ENCODE data around the gene MYO1H. TPM values are rescaled to one million over a fixed set of nuclear protein-coding genes. Genes with fewer than 3 reads are reported as not detected.

MYO1H gene
- total RNA-seq, 1 experiment from 2014 or later: 0.26 TPM

DNA sequence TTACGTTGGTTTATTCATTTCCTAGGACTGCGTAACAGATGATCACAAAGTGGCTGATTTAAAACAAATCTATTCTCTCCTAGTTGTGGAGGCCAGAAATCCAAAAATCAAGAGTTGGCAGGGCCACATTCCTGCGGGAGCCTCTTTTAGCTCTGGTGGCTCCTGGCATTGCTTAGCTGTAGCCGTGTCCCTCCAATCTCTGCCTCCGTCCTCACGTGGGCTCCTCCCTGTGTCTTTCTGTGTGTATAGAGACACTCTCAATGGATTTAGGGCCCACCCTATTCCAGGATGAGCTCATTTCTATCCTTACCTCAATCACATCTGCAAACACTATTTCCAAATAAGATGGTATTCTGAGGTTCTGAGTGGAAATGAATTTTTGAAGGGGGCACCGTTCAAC is 86.9 kb downstream of the MYO1H start:
- Mint-ChIP-seq H3K36me3 (ENCODE audit: insufficient read depth in 1 of 3, low read depth in 3 of 3) (no peaks in the 10 kb centered on the region), H3K4me1 (peaks cover 39 to 46% of the 10 kb centered on the region in 2 experiments), H3K4me3 (no peak overlapping the region), H3K27me3 (ENCODE audit: low read depth) (no peaks in the 10 kb centered on the region; the same call in none of the 2 replicates), H3K9me3 (no peaks in the 10 kb centered on the region; a peak in 1 of 5 replicates), H3K27ac (peak overlapping the region in 2 of 3 experiments; percentile 77 to 82; a peak in 4 of 7 replicates)
- Histone ChIP-seq H3K4me1 (ENCODE audit: insufficient read depth, low read length) (peaks cover 7% of the 10 kb centered on the region; the same call in 1 of the 2 replicates), H3K4me2 (ENCODE audit: insufficient read depth, insufficient read length, low read length) (no peak overlapping the region), H4K5ac (ENCODE audit: insufficient read length, low read depth, low read length) (no peak overlapping the region), H3K14ac (ENCODE audit: insufficient read depth, low read length) (no peak overlapping the region), H2AK5ac (ENCODE audit: insufficient read length, low read length) (no peak overlapping the region), H3K79me1 (ENCODE audit: insufficient read depth, low read depth, low read length, poor library complexity, severe bottlenecking) (no peaks in the 10 kb centered on the region), H3K23ac (ENCODE audit: insufficient read length, low read depth, low read length) (no peak overlapping the region), H2BK20ac (ENCODE audit: low read depth, low read length, poor library complexity, severe bottlenecking) (no peak overlapping the region), H3K56ac (ENCODE audit: insufficient read length, low read depth, low read length) (no peak overlapping the region), H4K91ac (ENCODE audit: insufficient read length, low read depth, low read length) (no peak overlapping the region), H4K20me1 (ENCODE audit: control insufficient read depth, insufficient read depth, insufficient read length) (no peaks in the 10 kb centered on the region), H2BK12ac (ENCODE audit: insufficient read length, low read depth, low read length) (no peak overlapping the region), H3K27ac (ENCODE audit: insufficient read length, low read depth, low read length) (no peak overlapping the region), H3K23me2 (ENCODE audit: insufficient read length, low read depth, low read length, poor library complexity, severe bottlenecking) (no peaks in the 10 kb centered on the region), H2BK15ac (ENCODE audit: low read depth, low read length) (no peak overlapping the region), H3K18ac (ENCODE audit: insufficient read length, low read depth, low read length) (no peak overlapping the region), H3K27me3 (ENCODE audit: insufficient read depth, low read length) (no peaks in the 10 kb centered on the region), H3K9ac (ENCODE audit: extremely low read depth, insufficient read length, low read length) (no peak overlapping the region), H2BK120ac (ENCODE audit: low read depth, low read length, poor library complexity, severe bottlenecking) (no peak overlapping the region), H3K79me2 (ENCODE audit: insufficient read depth, low read length) (no peaks in the 10 kb centered on the region), H2BK5ac (ENCODE audit: insufficient read length, low read length) (no peak overlapping the region), H3K4ac (ENCODE audit: low read depth, low read length) (no peak overlapping the region), H2AFZ (ENCODE audit: low read length) (no peak overlapping the region), H4K8ac (replicated peaks; ENCODE audit: insufficient read length, low read depth, low read length) (no peak overlapping the region), H3T11ph (ENCODE audit: low read length) (no peak overlapping the region), H3K9me3 (ENCODE audit: control insufficient read depth, low read depth, low read length) (no peaks in the 10 kb centered on the region)
- TF ChIP-seq, protein P1, sequence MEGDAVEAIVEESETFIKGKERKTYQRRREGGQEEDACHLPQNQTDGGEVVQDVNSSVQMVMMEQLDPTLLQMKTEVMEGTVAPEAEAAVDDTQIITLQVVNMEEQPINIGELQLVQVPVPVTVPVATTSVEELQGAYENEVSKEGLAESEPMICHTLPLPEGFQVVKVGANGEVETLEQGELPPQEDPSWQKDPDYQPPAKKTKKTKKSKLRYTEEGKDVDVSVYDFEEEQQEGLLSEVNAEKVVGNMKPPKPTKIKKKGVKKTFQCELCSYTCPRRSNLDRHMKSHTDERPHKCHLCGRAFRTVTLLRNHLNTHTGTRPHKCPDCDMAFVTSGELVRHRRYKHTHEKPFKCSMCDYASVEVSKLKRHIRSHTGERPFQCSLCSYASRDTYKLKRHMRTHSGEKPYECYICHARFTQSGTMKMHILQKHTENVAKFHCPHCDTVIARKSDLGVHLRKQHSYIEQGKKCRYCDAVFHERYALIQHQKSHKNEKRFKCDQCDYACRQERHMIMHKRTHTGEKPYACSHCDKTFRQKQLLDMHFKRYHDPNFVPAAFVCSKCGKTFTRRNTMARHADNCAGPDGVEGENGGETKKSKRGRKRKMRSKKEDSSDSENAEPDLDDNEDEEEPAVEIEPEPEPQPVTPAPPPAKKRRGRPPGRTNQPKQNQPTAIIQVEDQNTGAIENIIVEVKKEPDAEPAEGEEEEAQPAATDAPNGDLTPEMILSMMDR (conservative IDR thresholded peaks at IDR 0.05): no peak
- no CpG with 5 or more reads among the region's 7 CpGs for WGBS (ENCODE audit: extremely low coverage, insufficient read length, low lambda C conversion rate)
- no peak for DNase-seq

All from H9 (cell line).